CD14-positive monocyte (primary cell): Measurements from ENCODE around the gene HOXC9. TPM values are rescaled to one million over a fixed set of nuclear protein-coding genes. Genes with fewer than 3 reads are reported as not detected.

Experiments
- DNase-seq, 3 donors: peaks; one replicate each; pipeline ENCODE4 v3.0.0-alpha.2; 2011 to 2022
- H2AFZ ChIP-seq: 2 replicates; pipeline ENCODE4 v1.6.0; 2012; ENCODE audit warnings: mild to moderate bottlenecking, low read depth, low read length, inconsistent platforms; ENCODE audit not compliant: insufficient read depth, poor library complexity, severe bottlenecking
- H3K27ac ChIP-seq, 2 donors: 1 replicate in 1 of 2; 2 replicates in 1 of 2; pipeline ENCODE4 v1.5.1; 2012 to 2013; ENCODE audit warnings: low read length in 2 of 2, control low read depth in 1 of 2, inconsistent platforms in 1 of 2, low read depth in 1 of 2, mild to moderate bottlenecking in 1 of 2
- H3K27me3 ChIP-seq, 2 donors: one replicate each; pipeline versions ENCODE4 v1.6.0 to v1.6.1; 2011 to 2013; ENCODE audit warnings: low read length in 2 of 2; ENCODE audit not compliant: control insufficient read depth in 2 of 2, insufficient read depth in 2 of 2
- H3K36me3 ChIP-seq, 2 donors: replicated peaks in 1 of 2; 1 replicate in 1 of 2; 2 replicates in 1 of 2; pipeline versions ENCODE4 v1.5.1 to v1.6.1; 2012 to 2013; ENCODE audit warnings: low read length in 2 of 2, control low read depth in 1 of 2, inconsistent platforms in 1 of 2, mild to moderate bottlenecking in 1 of 2; ENCODE audit not compliant: insufficient read depth in 2 of 2, control insufficient read depth in 1 of 2
- H3K4me1 ChIP-seq, 2 donors: 1 replicate in 1 of 2; 2 replicates in 1 of 2; pipeline versions ENCODE4 v1.5.1 to v1.6.1; 2012 to 2013; ENCODE audit warnings: low read length in 2 of 2, control low read depth in 1 of 2, inconsistent platforms in 1 of 2, mild to moderate bottlenecking in 1 of 2, moderate library complexity in 1 of 2; ENCODE audit not compliant: insufficient read depth in 2 of 2, control insufficient read depth in 1 of 2
- H3K4me2 ChIP-seq: replicated peaks from 2 replicates; pipeline ENCODE3; 2012; ENCODE audit warnings: low read length, moderate library complexity, mild to moderate bottlenecking; ENCODE audit not compliant: poor library complexity, severe bottlenecking; ENCODE audit errors: extremely low read depth
- H3K4me3 ChIP-seq, 3 experiments: fragments of 200-600 bp in 1 of 3; sonication (generic) in 1 of 3; replicated peaks in 1 of 3; 1 replicate in 2 of 3; 2 replicates in 1 of 3; pipeline ENCODE4 v1.5.1; 2011 to 2013; ENCODE audit warnings: low read length in 3 of 3, mild to moderate bottlenecking in 3 of 3, control low read depth in 2 of 3, low read depth in 2 of 3, inconsistent platforms in 1 of 3, moderate library complexity in 1 of 3
- H3K79me2 ChIP-seq: 2 replicates; pipeline ENCODE4 v1.6.0; 2012; ENCODE audit warnings: mild to moderate bottlenecking, control low read depth, inconsistent platforms, low read length, moderate library complexity; ENCODE audit not compliant: insufficient read depth
- H3K9ac ChIP-seq: 2 replicates; pipeline ENCODE4 v1.6.0; 2017; ENCODE audit warnings: low read length, mild to moderate bottlenecking; ENCODE audit not compliant: insufficient read depth, poor library complexity, severe bottlenecking
- H3K9me3 ChIP-seq, 2 donors: replicated peaks in 1 of 2; 1 replicate in 1 of 2; 2 replicates in 1 of 2; pipeline versions ENCODE4 v1.5.1 to v1.6.1; 2012 to 2013; ENCODE audit warnings: low read length in 2 of 2, control low read depth in 1 of 2; ENCODE audit not compliant: control insufficient read depth in 1 of 2, insufficient read depth in 1 of 2
- H4K20me1 ChIP-seq: 2 replicates; pipeline ENCODE4 v1.6.0; 2012; ENCODE audit warnings: mild to moderate bottlenecking, low read length, control low read depth, moderate library complexity; ENCODE audit not compliant: insufficient read depth
- H3K27ac Mint-ChIP-seq, 7 donors: one replicate each; pipeline ENCODE4 v1.8.0; 2020; ENCODE audit warnings: mild to moderate bottlenecking in 7 of 7, mixed read lengths in 7 of 7, moderate library complexity in 6 of 7, inconsistent platforms in 2 of 7
- H3K27me3 Mint-ChIP-seq, 3 donors: one replicate each; pipeline ENCODE4 v1.8.0; 2021 to 2022; ENCODE audit warnings: low read depth in 3 of 3, mild to moderate bottlenecking in 3 of 3, mixed read lengths in 3 of 3, moderate library complexity in 3 of 3, inconsistent platforms in 1 of 3
- H3K36me3 Mint-ChIP-seq, 2 donors: one replicate each; pipeline ENCODE4 v1.8.0; 2020; ENCODE audit warnings: mixed read lengths in 2 of 2, inconsistent platforms in 1 of 2, mild to moderate bottlenecking in 1 of 2
- H3K4me1 Mint-ChIP-seq: one replicate; pipeline ENCODE4 v1.8.0; 2020; ENCODE audit warnings: mild to moderate bottlenecking, mixed read lengths
- H3K4me3 Mint-ChIP-seq, 2 donors: one replicate each; pipeline ENCODE4 v1.8.0; 2020; ENCODE audit warnings: mild to moderate bottlenecking in 2 of 2, mixed read lengths in 2 of 2, moderate library complexity in 1 of 2
- H3K9me3 Mint-ChIP-seq, 7 donors: one replicate each; pipeline ENCODE4 v1.8.0; 2020 to 2022; ENCODE audit warnings: mixed read lengths in 7 of 7, mild to moderate bottlenecking in 6 of 7, moderate library complexity in 6 of 7, inconsistent platforms in 2 of 7
- CTCF ChIP-seq: fragments of 200-600 bp; IDR thresholded peaks from one replicate; pipeline ENCODE4 v1.8.0; 2022; ENCODE audit warnings: antibody characterized with exemption, mild to moderate bottlenecking
- WGBS: methylation state at CpG from one replicate; pipeline ENCODE4 v1.1.5; 2013; ENCODE audit warnings: missing lambda C conversion rate; ENCODE audit not compliant: insufficient coverage; 5-methylcytosine and 5-hydroxymethylcytosine counted together
- intact Hi-C, 2 donors: fragments of 100-400 bp; cut with micrococcal nuclease; formaldehyde crosslinking; loops; one replicate each; pipeline versions ENCODE4 v1.15.0 to v1.15.1; 2023
- polyA plus RNA-seq, 3 donors: library from polyadenylated mRNA; depleted of rRNA in 1 of 3; unstranded in 2 of 3; stranded (reverse) in 1 of 3; fragments of 300-500 nt in 2 of 3; fragments of >200 nt in 1 of 3; fragmentation: Illumina TruSeq in 2 of 3; gene quantifications; 1 replicate in 2 of 3; 2 replicates in 1 of 3; pipeline ENCODE4 v1.2.3, GENCODE V29; 2012 to 2021

The HOXC9 gene
- polyA plus RNA-seq, 3 donors: not detected

GRCh38 chr12:54051026-54051842, 51.3 kb downstream of the HOXC9 start:
- H3K27ac Mint-ChIP-seq: no peak overlapping the region
- 3% methylated on average over 3 of the region's 12 CpGs for WGBS
- Histone ChIP-seq H3K27me3 (peaks cover 97 to 99% of the 10 kb centered on the region in 2 donors), H3K4me3 (no peak overlapping the region), H3K4me1 (peaks cover 4 to 8% of the 10 kb centered on the region in 2 donors), H3K9me3 (peaks cover 5 to 45% of the 10 kb centered on the region in 2 donors), H2AFZ (no peak overlapping the region), H3K9ac (no peak overlapping the region), H3K27ac (no peak overlapping the region), H3K36me3 (no peaks in the 10 kb centered on the region), H4K20me1 (no peaks in the 10 kb centered on the region), H3K79me2 (no peaks in the 10 kb centered on the region), H3K4me2 (no peak overlapping the region)
- peak overlapping the region in 1 of 2 donors; percentile 79 for H3K4me3 Mint-ChIP-seq
- H3K9me3 Mint-ChIP-seq: peaks cover 0 to 43% (median 13%) of the 10 kb centered on the region in 7 donors
- peaks cover 0 to 7% of the 10 kb centered on the region in 2 donors for H3K36me3 Mint-ChIP-seq
- TF ChIP-seq CTCF: no peak
- H3K4me1 Mint-ChIP-seq: peaks cover 24% of the 10 kb centered on the region
- no peak for DNase-seq
- H3K27me3 Mint-ChIP-seq: peaks cover 97 to 100% (median 99%) of the 10 kb centered on the region in 3 donors
- intact Hi-C loops: no loop called here

GRCh38 chr12:54051874-54052437, 52.0 kb downstream of the HOXC9 start:
- Histone ChIP-seq H3K79me2 (no peaks in the 10 kb centered on the region), H3K4me1 (peaks cover 4 to 8% of the 10 kb centered on the region in 2 donors), H3K36me3 (no peaks in the 10 kb centered on the region), H4K20me1 (no peaks in the 10 kb centered on the region), H2AFZ (no peak overlapping the region), H3K9ac (no peak overlapping the region), H3K9me3 (peaks cover 5 to 43% of the 10 kb centered on the region in 2 donors), H3K27ac (no peak overlapping the region), H3K27me3 (peaks cover 97 to 99% of the 10 kb centered on the region in 2 donors), H3K4me3 (no peak overlapping the region), H3K4me2 (no peak overlapping the region)
- TF ChIP-seq CTCF: no peak
- Mint-ChIP-seq H3K27me3 (peaks cover 95 to 99% (median 99%) of the 10 kb centered on the region in 3 donors), H3K36me3 (peaks cover 0 to 9% of the 10 kb centered on the region in 2 donors), H3K4me1 (peaks cover 23% of the 10 kb centered on the region), H3K27ac (no peak overlapping the region), H3K9me3 (peaks cover 0 to 41% (median 13%) of the 10 kb centered on the region in 7 donors), H3K4me3 (peak overlapping the region in 1 of 2 donors; percentile 78)
- 24% methylated on average over 18 of the region's 24 CpGs for WGBS
- no peak for DNase-seq
- intact Hi-C loops: no loop called here
